WTC11 (cell line): ENCODE data around the gene TREML1. TPM values are rescaled to one million over a fixed set of nuclear protein-coding genes. Genes with fewer than 3 reads are reported as not detected.

Experiments used
- CBFB ChIP-seq: sonication (generic); formaldehyde crosslinking; IDR thresholded peaks from 2 replicates; pipeline ENCODE4 v1.8.1; 2022; ENCODE audit warnings: mild to moderate bottlenecking, low read depth, missing genetic modification reagents
- CREB1 ChIP-seq: sonication (generic); formaldehyde crosslinking; IDR thresholded peaks from 2 replicates; pipeline ENCODE4 v1.8.0; 2023; ENCODE audit warnings: mild to moderate bottlenecking, missing genetic modification reagents
- ETV6 ChIP-seq: sonication (generic); formaldehyde crosslinking; IDR thresholded peaks from 2 replicates; pipeline ENCODE4 v1.8.1; 2022; ENCODE audit warnings: mild to moderate bottlenecking, missing genetic modification reagents
- FOXJ3 ChIP-seq: sonication (generic); formaldehyde crosslinking; IDR thresholded peaks from 2 replicates; pipeline ENCODE4 v1.9.0; 2021; ENCODE audit warnings: missing genetic modification reagents, mild to moderate bottlenecking, borderline replicate concordance
- FOXP1 ChIP-seq: sonication (generic); formaldehyde crosslinking; IDR thresholded peaks from 2 replicates; pipeline ENCODE4 v1.8.0; 2022; ENCODE audit warnings: missing genetic modification reagents, mild to moderate bottlenecking, moderate library complexity, borderline replicate concordance
- HMGA2 ChIP-seq: fragments of 250-450 bp; sonication (Bioruptor Pico); IDR thresholded peaks from 2 replicates; pipeline ENCODE4 v1.4.0; 2021; ENCODE audit warnings: mild to moderate bottlenecking, moderate library complexity
- NFYB ChIP-seq: sonication (generic); formaldehyde crosslinking; conservative IDR thresholded peaks from 2 replicates; pipeline ENCODE4 v1.8.0; 2022; ENCODE audit warnings: low read depth, missing genetic modification reagents
- NR2C2 ChIP-seq: sonication (generic); formaldehyde crosslinking; IDR thresholded peaks from 2 replicates; pipeline ENCODE4 v1.8.0; 2022; ENCODE audit warnings: mild to moderate bottlenecking, missing genetic modification reagents
- RELA ChIP-seq: sonication (generic); formaldehyde crosslinking; IDR thresholded peaks from 2 replicates; pipeline ENCODE4 v1.8.1; 2022; ENCODE audit warnings: missing genetic modification reagents, mild to moderate bottlenecking, borderline replicate concordance
- SMAD3 ChIP-seq: sonication (generic); formaldehyde crosslinking; IDR thresholded peaks from 2 replicates; pipeline ENCODE4 v1.8.0; 2022; ENCODE audit warnings: missing genetic modification reagents, mild to moderate bottlenecking, borderline replicate concordance
- SMAD4 ChIP-seq: sonication (generic); formaldehyde crosslinking; IDR thresholded peaks from 2 replicates; pipeline ENCODE4 v1.8.0; 2022; ENCODE audit warnings: mild to moderate bottlenecking, missing genetic modification reagents
- SP1 ChIP-seq: sonication (generic); formaldehyde crosslinking; conservative IDR thresholded peaks from 2 replicates; pipeline ENCODE4 v1.8.1; 2022; ENCODE audit warnings: missing genetic modification reagents
- ZNF317 ChIP-seq: sonication (generic); formaldehyde crosslinking; IDR thresholded peaks from 2 replicates; pipeline ENCODE4 v1.8.1; 2023; ENCODE audit warnings: low read depth, mild to moderate bottlenecking, moderate library complexity, missing genetic modification reagents, borderline replicate concordance
- ZNF396 ChIP-seq: fragments of 250-450 bp; sonication (Bioruptor Pico); IDR thresholded peaks from 2 replicates; pipeline ENCODE4 v1.8.0; 2021; ENCODE audit warnings: mild to moderate bottlenecking, moderate library complexity, borderline replicate concordance
- ZNF423 ChIP-seq: fragments of 250-450 bp; sonication (Bioruptor Pico); IDR thresholded peaks from 2 replicates; pipeline ENCODE4 v2.1.2; 2022; ENCODE audit warnings: mild to moderate bottlenecking, moderate library complexity
- total RNA-seq: library from RNA; stranded (reverse); gene quantifications from 3 replicates; pipeline ENCODE4 v1.2.3, GENCODE V29; 2021
- TF ChIP-seq, protein P1 (sequence below): sonication (generic); formaldehyde crosslinking; IDR thresholded peaks from 2 replicates; pipeline ENCODE4 v1.8.0; 2023; ENCODE audit warnings: mild to moderate bottlenecking, missing genetic modification reagents
- TF ChIP-seq, protein P2 (sequence below): sonication (generic); formaldehyde crosslinking; IDR thresholded peaks from 2 replicates; pipeline ENCODE4 v1.8.0; 2023; ENCODE audit warnings: missing genetic modification reagents
- TF ChIP-seq, protein P3 (sequence below): fragments of 250-450 bp; sonication (Bioruptor Pico); IDR thresholded peaks from 2 replicates; pipeline ENCODE4 v1.9.0; 2021; ENCODE audit warnings: mild to moderate bottlenecking, borderline replicate concordance
- TF ChIP-seq, protein P4 (sequence below): sonication (generic); formaldehyde crosslinking; IDR thresholded peaks from 2 replicates; pipeline ENCODE4 v1.8.0; 2022; ENCODE audit warnings: mild to moderate bottlenecking, missing genetic modification reagents
- TF ChIP-seq, protein P5 (sequence below): fragments of 250-450 bp; sonication (Bioruptor Pico); IDR thresholded peaks from 2 replicates; pipeline ENCODE4 v1.9.0; 2021; ENCODE audit warnings: moderate library complexity, mild to moderate bottlenecking, inconsistent platforms, borderline replicate concordance
- TF ChIP-seq, protein P6 (sequence below): sonication (generic); formaldehyde crosslinking; conservative IDR thresholded peaks from 2 replicates; pipeline ENCODE4 v1.8.1; 2023; ENCODE audit warnings: mild to moderate bottlenecking, low read depth, missing genetic modification reagents, moderate library complexity
- TF ChIP-seq, protein P7 (sequence below): sonication (generic); formaldehyde crosslinking; IDR thresholded peaks from 2 replicates; pipeline ENCODE4 v1.8.1; 2023; ENCODE audit warnings: mild to moderate bottlenecking, missing genetic modification reagents, borderline replicate concordance

The TREML1 gene
- total RNA-seq, 1 experiment from 2014 or later, result not detected

DNA sequence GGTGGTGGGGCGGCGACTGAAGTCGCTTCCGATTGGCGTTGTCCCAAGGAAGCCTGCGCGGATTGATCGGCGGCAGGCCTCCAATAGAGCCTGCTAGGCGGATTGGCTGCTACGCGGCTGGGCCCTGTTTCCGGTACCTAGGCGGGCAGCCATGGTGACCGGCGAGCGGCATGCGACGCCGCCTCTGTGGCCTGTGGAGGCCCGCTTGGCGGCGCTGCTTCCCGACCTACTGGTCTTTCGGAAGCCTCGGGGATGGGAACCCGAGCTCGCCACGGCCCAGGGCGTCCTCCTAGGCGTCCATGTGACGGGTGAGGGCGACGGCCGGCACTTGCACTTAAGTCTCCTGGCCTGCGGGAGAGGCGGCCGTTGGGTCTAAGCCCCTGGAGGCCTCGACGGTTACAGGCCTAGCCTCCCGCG is 53.3 kb downstream of the TREML1 start (continued):
- TF ChIP-seq, protein P1, sequence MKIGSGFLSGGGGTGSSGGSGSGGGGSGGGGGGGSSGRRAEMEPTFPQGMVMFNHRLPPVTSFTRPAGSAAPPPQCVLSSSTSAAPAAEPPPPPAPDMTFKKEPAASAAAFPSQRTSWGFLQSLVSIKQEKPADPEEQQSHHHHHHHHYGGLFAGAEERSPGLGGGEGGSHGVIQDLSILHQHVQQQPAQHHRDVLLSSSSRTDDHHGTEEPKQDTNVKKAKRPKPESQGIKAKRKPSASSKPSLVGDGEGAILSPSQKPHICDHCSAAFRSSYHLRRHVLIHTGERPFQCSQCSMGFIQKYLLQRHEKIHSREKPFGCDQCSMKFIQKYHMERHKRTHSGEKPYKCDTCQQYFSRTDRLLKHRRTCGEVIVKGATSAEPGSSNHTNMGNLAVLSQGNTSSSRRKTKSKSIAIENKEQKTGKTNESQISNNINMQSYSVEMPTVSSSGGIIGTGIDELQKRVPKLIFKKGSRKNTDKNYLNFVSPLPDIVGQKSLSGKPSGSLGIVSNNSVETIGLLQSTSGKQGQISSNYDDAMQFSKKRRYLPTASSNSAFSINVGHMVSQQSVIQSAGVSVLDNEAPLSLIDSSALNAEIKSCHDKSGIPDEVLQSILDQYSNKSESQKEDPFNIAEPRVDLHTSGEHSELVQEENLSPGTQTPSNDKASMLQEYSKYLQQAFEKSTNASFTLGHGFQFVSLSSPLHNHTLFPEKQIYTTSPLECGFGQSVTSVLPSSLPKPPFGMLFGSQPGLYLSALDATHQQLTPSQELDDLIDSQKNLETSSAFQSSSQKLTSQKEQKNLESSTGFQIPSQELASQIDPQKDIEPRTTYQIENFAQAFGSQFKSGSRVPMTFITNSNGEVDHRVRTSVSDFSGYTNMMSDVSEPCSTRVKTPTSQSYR (CRISPR knock-in tag), result no peak
- peak; percentile 71; the same call in 1 of the 2 replicates for TF ChIP-seq RELA
- TF ChIP-seq, protein P2, sequence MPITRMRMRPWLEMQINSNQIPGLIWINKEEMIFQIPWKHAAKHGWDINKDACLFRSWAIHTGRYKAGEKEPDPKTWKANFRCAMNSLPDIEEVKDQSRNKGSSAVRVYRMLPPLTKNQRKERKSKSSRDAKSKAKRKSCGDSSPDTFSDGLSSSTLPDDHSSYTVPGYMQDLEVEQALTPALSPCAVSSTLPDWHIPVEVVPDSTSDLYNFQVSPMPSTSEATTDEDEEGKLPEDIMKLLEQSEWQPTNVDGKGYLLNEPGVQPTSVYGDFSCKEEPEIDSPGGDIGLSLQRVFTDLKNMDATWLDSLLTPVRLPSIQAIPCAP (CRISPR knock-in tag), result no peak; the same call in 1 of the 2 replicates
- TF ChIP-seq CBFB (CRISPR knock-in tag), result no peak
- no peak for TF ChIP-seq NR2C2 (CRISPR knock-in tag)
- no peak for TF ChIP-seq HMGA2
- TF ChIP-seq FOXP1 (CRISPR knock-in tag), result peak; percentile 81; the same call in 1 of the 2 replicates
- no peak for TF ChIP-seq SMAD4 (CRISPR knock-in tag)
- TF ChIP-seq, protein P3, sequence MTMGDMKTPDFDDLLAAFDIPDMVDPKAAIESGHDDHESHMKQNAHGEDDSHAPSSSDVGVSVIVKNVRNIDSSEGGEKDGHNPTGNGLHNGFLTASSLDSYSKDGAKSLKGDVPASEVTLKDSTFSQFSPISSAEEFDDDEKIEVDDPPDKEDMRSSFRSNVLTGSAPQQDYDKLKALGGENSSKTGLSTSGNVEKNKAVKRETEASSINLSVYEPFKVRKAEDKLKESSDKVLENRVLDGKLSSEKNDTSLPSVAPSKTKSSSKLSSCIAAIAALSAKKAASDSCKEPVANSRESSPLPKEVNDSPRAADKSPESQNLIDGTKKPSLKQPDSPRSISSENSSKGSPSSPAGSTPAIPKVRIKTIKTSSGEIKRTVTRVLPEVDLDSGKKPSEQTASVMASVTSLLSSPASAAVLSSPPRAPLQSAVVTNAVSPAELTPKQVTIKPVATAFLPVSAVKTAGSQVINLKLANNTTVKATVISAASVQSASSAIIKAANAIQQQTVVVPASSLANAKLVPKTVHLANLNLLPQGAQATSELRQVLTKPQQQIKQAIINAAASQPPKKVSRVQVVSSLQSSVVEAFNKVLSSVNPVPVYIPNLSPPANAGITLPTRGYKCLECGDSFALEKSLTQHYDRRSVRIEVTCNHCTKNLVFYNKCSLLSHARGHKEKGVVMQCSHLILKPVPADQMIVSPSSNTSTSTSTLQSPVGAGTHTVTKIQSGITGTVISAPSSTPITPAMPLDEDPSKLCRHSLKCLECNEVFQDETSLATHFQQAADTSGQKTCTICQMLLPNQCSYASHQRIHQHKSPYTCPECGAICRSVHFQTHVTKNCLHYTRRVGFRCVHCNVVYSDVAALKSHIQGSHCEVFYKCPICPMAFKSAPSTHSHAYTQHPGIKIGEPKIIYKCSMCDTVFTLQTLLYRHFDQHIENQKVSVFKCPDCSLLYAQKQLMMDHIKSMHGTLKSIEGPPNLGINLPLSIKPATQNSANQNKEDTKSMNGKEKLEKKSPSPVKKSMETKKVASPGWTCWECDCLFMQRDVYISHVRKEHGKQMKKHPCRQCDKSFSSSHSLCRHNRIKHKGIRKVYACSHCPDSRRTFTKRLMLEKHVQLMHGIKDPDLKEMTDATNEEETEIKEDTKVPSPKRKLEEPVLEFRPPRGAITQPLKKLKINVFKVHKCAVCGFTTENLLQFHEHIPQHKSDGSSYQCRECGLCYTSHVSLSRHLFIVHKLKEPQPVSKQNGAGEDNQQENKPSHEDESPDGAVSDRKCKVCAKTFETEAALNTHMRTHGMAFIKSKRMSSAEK (CRISPR knock-in tag), result no peak
- TF ChIP-seq, protein P4, sequence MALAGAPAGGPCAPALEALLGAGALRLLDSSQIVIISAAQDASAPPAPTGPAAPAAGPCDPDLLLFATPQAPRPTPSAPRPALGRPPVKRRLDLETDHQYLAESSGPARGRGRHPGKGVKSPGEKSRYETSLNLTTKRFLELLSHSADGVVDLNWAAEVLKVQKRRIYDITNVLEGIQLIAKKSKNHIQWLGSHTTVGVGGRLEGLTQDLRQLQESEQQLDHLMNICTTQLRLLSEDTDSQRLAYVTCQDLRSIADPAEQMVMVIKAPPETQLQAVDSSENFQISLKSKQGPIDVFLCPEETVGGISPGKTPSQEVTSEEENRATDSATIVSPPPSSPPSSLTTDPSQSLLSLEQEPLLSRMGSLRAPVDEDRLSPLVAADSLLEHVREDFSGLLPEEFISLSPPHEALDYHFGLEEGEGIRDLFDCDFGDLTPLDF (CRISPR knock-in tag), result peak; percentile 72; the same call in 1 of the 2 replicates
- TF ChIP-seq ZNF396 (CRISPR knock-in tag), result no peak
- TF ChIP-seq ZNF317 (CRISPR knock-in tag), result no peak
- 0 out of 2 replicates have a peak, but pooled peaks have one; percentile 55 for TF ChIP-seq ETV6 (CRISPR knock-in tag)
- TF ChIP-seq FOXJ3 (CRISPR knock-in tag), result no peak
- peak; percentile 42; the same call in 1 of the 2 replicates for TF ChIP-seq NFYB (CRISPR knock-in tag)
- TF ChIP-seq CREB1, result no peak
- TF ChIP-seq, protein P5, sequence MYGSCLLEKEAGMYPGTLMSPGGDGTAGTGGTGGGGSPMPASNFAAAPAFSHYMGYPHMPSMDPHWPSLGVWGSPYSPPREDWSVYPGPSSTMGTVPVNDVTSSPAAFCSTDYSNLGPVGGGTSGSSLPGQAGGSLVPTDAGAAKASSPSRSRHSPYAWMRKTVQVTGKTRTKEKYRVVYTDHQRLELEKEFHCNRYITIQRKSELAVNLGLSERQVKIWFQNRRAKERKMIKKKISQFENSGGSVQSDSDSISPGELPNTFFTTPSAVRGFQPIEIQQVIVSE (CRISPR knock-in tag), result no peak
- TF ChIP-seq, protein P6, sequence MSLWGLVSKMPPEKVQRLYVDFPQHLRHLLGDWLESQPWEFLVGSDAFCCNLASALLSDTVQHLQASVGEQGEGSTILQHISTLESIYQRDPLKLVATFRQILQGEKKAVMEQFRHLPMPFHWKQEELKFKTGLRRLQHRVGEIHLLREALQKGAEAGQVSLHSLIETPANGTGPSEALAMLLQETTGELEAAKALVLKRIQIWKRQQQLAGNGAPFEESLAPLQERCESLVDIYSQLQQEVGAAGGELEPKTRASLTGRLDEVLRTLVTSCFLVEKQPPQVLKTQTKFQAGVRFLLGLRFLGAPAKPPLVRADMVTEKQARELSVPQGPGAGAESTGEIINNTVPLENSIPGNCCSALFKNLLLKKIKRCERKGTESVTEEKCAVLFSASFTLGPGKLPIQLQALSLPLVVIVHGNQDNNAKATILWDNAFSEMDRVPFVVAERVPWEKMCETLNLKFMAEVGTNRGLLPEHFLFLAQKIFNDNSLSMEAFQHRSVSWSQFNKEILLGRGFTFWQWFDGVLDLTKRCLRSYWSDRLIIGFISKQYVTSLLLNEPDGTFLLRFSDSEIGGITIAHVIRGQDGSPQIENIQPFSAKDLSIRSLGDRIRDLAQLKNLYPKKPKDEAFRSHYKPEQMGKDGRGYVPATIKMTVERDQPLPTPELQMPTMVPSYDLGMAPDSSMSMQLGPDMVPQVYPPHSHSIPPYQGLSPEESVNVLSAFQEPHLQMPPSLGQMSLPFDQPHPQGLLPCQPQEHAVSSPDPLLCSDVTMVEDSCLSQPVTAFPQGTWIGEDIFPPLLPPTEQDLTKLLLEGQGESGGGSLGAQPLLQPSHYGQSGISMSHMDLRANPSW, result no peak
- TF ChIP-seq, protein P7, sequence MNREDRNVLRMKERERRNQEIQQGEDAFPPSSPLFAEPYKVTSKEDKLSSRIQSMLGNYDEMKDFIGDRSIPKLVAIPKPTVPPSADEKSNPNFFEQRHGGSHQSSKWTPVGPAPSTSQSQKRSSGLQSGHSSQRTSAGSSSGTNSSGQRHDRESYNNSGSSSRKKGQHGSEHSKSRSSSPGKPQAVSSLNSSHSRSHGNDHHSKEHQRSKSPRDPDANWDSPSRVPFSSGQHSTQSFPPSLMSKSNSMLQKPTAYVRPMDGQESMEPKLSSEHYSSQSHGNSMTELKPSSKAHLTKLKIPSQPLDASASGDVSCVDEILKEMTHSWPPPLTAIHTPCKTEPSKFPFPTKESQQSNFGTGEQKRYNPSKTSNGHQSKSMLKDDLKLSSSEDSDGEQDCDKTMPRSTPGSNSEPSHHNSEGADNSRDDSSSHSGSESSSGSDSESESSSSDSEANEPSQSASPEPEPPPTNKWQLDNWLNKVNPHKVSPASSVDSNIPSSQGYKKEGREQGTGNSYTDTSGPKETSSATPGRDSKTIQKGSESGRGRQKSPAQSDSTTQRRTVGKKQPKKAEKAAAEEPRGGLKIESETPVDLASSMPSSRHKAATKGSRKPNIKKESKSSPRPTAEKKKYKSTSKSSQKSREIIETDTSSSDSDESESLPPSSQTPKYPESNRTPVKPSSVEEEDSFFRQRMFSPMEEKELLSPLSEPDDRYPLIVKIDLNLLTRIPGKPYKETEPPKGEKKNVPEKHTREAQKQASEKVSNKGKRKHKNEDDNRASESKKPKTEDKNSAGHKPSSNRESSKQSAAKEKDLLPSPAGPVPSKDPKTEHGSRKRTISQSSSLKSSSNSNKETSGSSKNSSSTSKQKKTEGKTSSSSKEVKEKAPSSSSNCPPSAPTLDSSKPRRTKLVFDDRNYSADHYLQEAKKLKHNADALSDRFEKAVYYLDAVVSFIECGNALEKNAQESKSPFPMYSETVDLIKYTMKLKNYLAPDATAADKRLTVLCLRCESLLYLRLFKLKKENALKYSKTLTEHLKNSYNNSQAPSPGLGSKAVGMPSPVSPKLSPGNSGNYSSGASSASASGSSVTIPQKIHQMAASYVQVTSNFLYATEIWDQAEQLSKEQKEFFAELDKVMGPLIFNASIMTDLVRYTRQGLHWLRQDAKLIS (CRISPR knock-in tag), result no peak
- no peak for TF ChIP-seq ZNF423 (CRISPR knock-in tag)
- no peak for TF ChIP-seq SMAD3
- 0 out of 2 replicates have a peak, but pooled peaks have one; percentile 34 for TF ChIP-seq SP1 (CRISPR knock-in tag)
